Mucosa of rectum (tissue), 2 donors: ENCODE data around the gene TMPRSS9.
A peak's percentile ranks its signal among the peaks of the same experiment; 100 is the strongest.

Experiments used
- H3K27ac ChIP-seq, 2 donors: one replicate each; pipeline ENCODE4 v1.7.0; 2013; ENCODE audit warnings: inconsistent platforms in 2 of 2, low read depth in 2 of 2, low read length in 2 of 2
- H3K27me3 ChIP-seq, 2 donors: one replicate each; pipeline ENCODE4 v1.7.0; 2013; ENCODE audit warnings: low read length in 2 of 2; ENCODE audit not compliant: control insufficient read depth in 2 of 2, insufficient read depth in 2 of 2
- H3K36me3 ChIP-seq, 2 donors: one replicate each; pipeline ENCODE4 v1.7.0; 2013; ENCODE audit warnings: low read length in 2 of 2; ENCODE audit not compliant: control insufficient read depth in 2 of 2, insufficient read depth in 2 of 2
- H3K4me1 ChIP-seq, 2 donors: one replicate each; pipeline ENCODE4 v1.7.0; 2013; ENCODE audit warnings: low read length in 2 of 2, mild to moderate bottlenecking in 1 of 2; ENCODE audit not compliant: control insufficient read depth in 2 of 2, insufficient read depth in 2 of 2
- H3K4me3 ChIP-seq, 2 donors: one replicate each; pipeline ENCODE4 v1.7.0; 2013; ENCODE audit warnings: low read length in 2 of 2
- H3K9ac ChIP-seq, 2 donors: one replicate each; pipeline ENCODE4 v1.7.0; 2013; ENCODE audit warnings: low read length in 2 of 2, low read depth in 1 of 2, mild to moderate bottlenecking in 1 of 2
- H3K9me3 ChIP-seq, 2 donors: one replicate each; pipeline ENCODE4 v1.7.0; 2013; ENCODE audit warnings: low read length in 2 of 2; ENCODE audit not compliant: control insufficient read depth in 2 of 2
- donor health status: healthy.
- donor health status: Normal muscosa, but diverticular disease.

TMPRSS9 gene

GRCh38 chr19:2329501-2329916 is 30.6 kb upstream of the TMPRSS9 start:
- Histone ChIP-seq H3K9ac (peak overlapping the region; percentile 91 to 98), H3K4me1 (peaks cover 55% of the 10 kb centered on the region in 2 donors)

GRCh38 chr19:2330255-2330631 is 29.8 kb upstream of the TMPRSS9 start:
- H3K4me3 ChIP-seq = peak overlapping the region; percentile 44 to 95
- peak overlapping the region; percentile 93 to 96 for H3K27ac ChIP-seq
- H3K9ac ChIP-seq = peak overlapping the region; percentile 91 to 98

More at GRCh38 chr19:2329501-2329916, 30.6 kb upstream of the TMPRSS9 start:
- Histone ChIP-seq H3K27me3 (no peaks in the 10 kb centered on the region), H3K36me3 (peaks cover 4 to 5% of the 10 kb centered on the region in 2 donors), H3K27ac (peak overlapping the region; percentile 93 to 96), H3K9me3 (no peaks in the 10 kb centered on the region), H3K4me3 (peak overlapping the region; percentile 93 to 95)

GRCh38 chr19:2330632-2331284 is 29.3 kb upstream of the TMPRSS9 start:
- H3K27ac ChIP-seq = peak overlapping the region; percentile 93 to 96
- no peaks in the 10 kb centered on the region for H3K27me3 ChIP-seq
- peaks cover 55% of the 10 kb centered on the region in 2 donors for H3K4me1 ChIP-seq
- no peaks in the 10 kb centered on the region for H3K36me3 ChIP-seq
- H3K9ac ChIP-seq = peak overlapping the region; percentile 91 to 98
- peak overlapping the region; percentile 37 to 65 for H3K4me3 ChIP-seq
- H3K9me3 ChIP-seq = no peaks in the 10 kb centered on the region

More at GRCh38 chr19:2330255-2330631, 29.8 kb upstream of the TMPRSS9 start:
- no peaks in the 10 kb centered on the region for H3K27me3 ChIP-seq
- H3K36me3 ChIP-seq = no peaks in the 10 kb centered on the region
- no peaks in the 10 kb centered on the region for H3K9me3 ChIP-seq
- H3K4me1 ChIP-seq = peaks cover 55% of the 10 kb centered on the region in 2 donors

GRCh38 chr19:2331601-2332246 is 28.3 kb upstream of the TMPRSS9 start:
- H3K36me3 ChIP-seq = peaks cover 4 to 7% of the 10 kb centered on the region in 2 donors
- peak overlapping the region; percentile 91 to 98 for H3K9ac ChIP-seq
- no peaks in the 10 kb centered on the region for H3K9me3 ChIP-seq
- H3K27me3 ChIP-seq = no peaks in the 10 kb centered on the region
- peak overlapping the region; percentile 93 to 96 for H3K27ac ChIP-seq
- peaks cover 53 to 55% of the 10 kb centered on the region in 2 donors for H3K4me1 ChIP-seq
- peak overlapping the region; percentile 37 to 65 for H3K4me3 ChIP-seq

GRCh38 chr19:2332341-2333026 is 27.6 kb upstream of the TMPRSS9 start:
- Histone ChIP-seq H3K27me3 (no peaks in the 10 kb centered on the region), H3K9ac (peak overlapping the region; percentile 91 to 98), H3K4me3 (peak overlapping the region; percentile 28 to 40), H3K4me1 (peaks cover 48 to 52% of the 10 kb centered on the region in 2 donors), H3K27ac (peak overlapping the region; percentile 93 to 96), H3K9me3 (no peaks in the 10 kb centered on the region), H3K36me3 (peaks cover 5 to 10% of the 10 kb centered on the region in 2 donors)

- H3K9me3 ChIP-seq = no peaks in the 10 kb centered on the region
- H3K4me3 ChIP-seq = peak overlapping the region; percentile 45 to 51
Observed at GRCh38 chr19:2333027-2333806, 26.8 kb upstream of the TMPRSS9 start.

GRCh38 chr19:2333807-2334211 is 26.3 kb upstream of the TMPRSS9 start:
- H3K27me3 ChIP-seq = no peaks in the 10 kb centered on the region
- H3K27ac ChIP-seq = peak overlapping the region; percentile 88 to 89
- H3K9ac ChIP-seq = peak overlapping the region; percentile 63 to 68
- peaks cover 45 to 49% of the 10 kb centered on the region in 2 donors for H3K4me1 ChIP-seq
- H3K36me3 ChIP-seq = peaks cover 5 to 11% of the 10 kb centered on the region in 2 donors
- H3K4me3 ChIP-seq = peak overlapping the region in 1 of 2 donors; percentile 45
- H3K9me3 ChIP-seq = no peaks in the 10 kb centered on the region

More at GRCh38 chr19:2333027-2333806, 26.8 kb upstream of the TMPRSS9 start:
- Histone ChIP-seq H3K27me3 (no peaks in the 10 kb centered on the region), H3K9ac (peak overlapping the region; percentile 63 to 68), H3K4me1 (peaks cover 45 to 49% of the 10 kb centered on the region in 2 donors), H3K36me3 (peaks cover 5 to 10% of the 10 kb centered on the region in 2 donors), H3K27ac (peak overlapping the region; percentile 93 to 96)

GRCh38 chr19:2334426-2334825 is 25.6 kb upstream of the TMPRSS9 start:
- Histone ChIP-seq H3K36me3 (peaks cover 5 to 14% of the 10 kb centered on the region in 2 donors), H3K4me1 (peaks cover 41 to 43% of the 10 kb centered on the region in 2 donors), H3K9me3 (no peaks in the 10 kb centered on the region), H3K27ac (peak overlapping the region; percentile 88 to 89), H3K4me3 (no peak overlapping the region), H3K27me3 (no peaks in the 10 kb centered on the region), H3K9ac (peak overlapping the region; percentile 63 to 68)

- H3K27ac ChIP-seq = no peak overlapping the region
- no peaks in the 10 kb centered on the region for H3K9me3 ChIP-seq
- H3K9ac ChIP-seq = no peak overlapping the region
- no peaks in the 10 kb centered on the region for H3K27me3 ChIP-seq
- H3K4me3 ChIP-seq = no peak overlapping the region
- peaks cover 36 to 37% of the 10 kb centered on the region in 2 donors for H3K4me1 ChIP-seq
- H3K36me3 ChIP-seq = peaks cover 11 to 20% of the 10 kb centered on the region in 2 donors
Observed at GRCh38 chr19:2334986-2335846, 24.8 kb upstream of the TMPRSS9 start.
